Measurements from ENCODE around the gene CFAP57.

Gene CFAP57

GRCh38 chr1:43292679-43293078 lies 120.5 kb downstream of the CFAP57 start:
- H3K27me3 Mint-ChIP-seq (ENCODE audit: low read depth), result peaks cover 4% of the 10 kb centered on the region
- no peak overlapping the region for H3K4me3 Mint-ChIP-seq
- H3K36me3 Mint-ChIP-seq (ENCODE audit: low read depth), result no peaks in the 10 kb centered on the region
- H3K9me3 Mint-ChIP-seq, result no peaks in the 10 kb centered on the region
- H3K4me1 Mint-ChIP-seq (ENCODE audit: low read depth), result peaks cover 21% of the 10 kb centered on the region
- no peak overlapping the region for H3K27ac Mint-ChIP-seq

GRCh38 chr1:43293176-43293575 lies 121.0 kb downstream of the CFAP57 start:
- no peaks in the 10 kb centered on the region for H3K36me3 Mint-ChIP-seq (ENCODE audit: low read depth)
- no peaks in the 10 kb centered on the region for H3K9me3 Mint-ChIP-seq
- no peak overlapping the region for H3K27ac Mint-ChIP-seq
- no peak overlapping the region for H3K4me3 Mint-ChIP-seq
- peaks cover 21% of the 10 kb centered on the region for H3K4me1 Mint-ChIP-seq (ENCODE audit: low read depth)
- H3K27me3 Mint-ChIP-seq (ENCODE audit: low read depth), result peaks cover 4% of the 10 kb centered on the region

GRCh38 chr1:43293896-43294760 lies 122.0 kb downstream of the CFAP57 start:
- H3K27me3 Mint-ChIP-seq (ENCODE audit: low read depth), result no peaks in the 10 kb centered on the region
- H3K9me3 Mint-ChIP-seq, result no peaks in the 10 kb centered on the region
- H3K27ac Mint-ChIP-seq, result peak overlapping the region; percentile 75
- H3K4me1 Mint-ChIP-seq (ENCODE audit: low read depth), result peaks cover 21% of the 10 kb centered on the region
- no peaks in the 10 kb centered on the region for H3K36me3 Mint-ChIP-seq (ENCODE audit: low read depth)
- no peak overlapping the region for H3K4me3 Mint-ChIP-seq

GRCh38 chr1:43294761-43295160 lies 122.6 kb downstream of the CFAP57 start:
- H3K9me3 Mint-ChIP-seq, result no peaks in the 10 kb centered on the region
- no peaks in the 10 kb centered on the region for H3K36me3 Mint-ChIP-seq (ENCODE audit: low read depth)
- peaks cover 21% of the 10 kb centered on the region for H3K4me1 Mint-ChIP-seq (ENCODE audit: low read depth)
- no peaks in the 10 kb centered on the region for H3K27me3 Mint-ChIP-seq (ENCODE audit: low read depth)
- H3K4me3 Mint-ChIP-seq, result no peak overlapping the region
- H3K27ac Mint-ChIP-seq, result peak overlapping the region; percentile 75

GRCh38 chr1:43296207-43296606 lies 124.1 kb downstream of the CFAP57 start:
- Mint-ChIP-seq H3K27me3 (ENCODE audit: low read depth) (no peaks in the 10 kb centered on the region), H3K27ac (peak overlapping the region; percentile 77), H3K9me3 (no peaks in the 10 kb centered on the region), H3K4me1 (ENCODE audit: low read depth) (peaks cover 21% of the 10 kb centered on the region), H3K36me3 (ENCODE audit: low read depth) (no peaks in the 10 kb centered on the region), H3K4me3 (peak overlapping the region; percentile 44)

- H3K4me1 Mint-ChIP-seq (ENCODE audit: low read depth), result peaks cover 21% of the 10 kb centered on the region
- H3K9me3 Mint-ChIP-seq, result no peaks in the 10 kb centered on the region
- H3K4me3 Mint-ChIP-seq, result no peak overlapping the region
- H3K36me3 Mint-ChIP-seq (ENCODE audit: low read depth), result no peaks in the 10 kb centered on the region
- no peak overlapping the region for H3K27ac Mint-ChIP-seq
- H3K27me3 Mint-ChIP-seq (ENCODE audit: low read depth), result no peaks in the 10 kb centered on the region
These were observed 125.9 kb downstream of the CFAP57 start for GRCh38 chr1:43298055-43298454.

GRCh38 chr1:43299101-43299500 lies 127.0 kb downstream of the CFAP57 start:
- Mint-ChIP-seq H3K4me3 (no peak overlapping the region), H3K36me3 (ENCODE audit: low read depth) (no peaks in the 10 kb centered on the region), H3K4me1 (ENCODE audit: low read depth) (peaks cover 19% of the 10 kb centered on the region), H3K27ac (no peak overlapping the region), H3K27me3 (ENCODE audit: low read depth) (no peaks in the 10 kb centered on the region), H3K9me3 (no peaks in the 10 kb centered on the region)

GRCh38 chr1:43300378-43301094 lies 128.4 kb downstream of the CFAP57 start, which contains the start of gene TIE1:
Gene TIE1, plus strand, starts transcription at chr1:43300982. Its CDS starts 90 bp downstream, at chr1:43301072.
- Mint-ChIP-seq H3K4me3 (no peak within 1 kb of the TSS), H3K27me3 (ENCODE audit: low read depth) (no peaks in the 10 kb centered on the region), H3K9me3 (no peaks in the 10 kb centered on the region), H3K4me1 (ENCODE audit: low read depth) (peaks cover 13% of the 10 kb centered on the region), H3K27ac (no peak within 1 kb of the TSS), H3K36me3 (ENCODE audit: low read depth) (no peaks in the 10 kb centered on the region)

- Mint-ChIP-seq H3K27ac (no peak overlapping the region), H3K9me3 (no peaks in the 10 kb centered on the region), H3K4me1 (ENCODE audit: low read depth) (peaks cover 2% of the 10 kb centered on the region), H3K36me3 (ENCODE audit: low read depth) (no peaks in the 10 kb centered on the region), H3K4me3 (no peak overlapping the region), H3K27me3 (ENCODE audit: low read depth) (no peaks in the 10 kb centered on the region)
These were observed 130.1 kb downstream of the CFAP57 start for GRCh38 chr1:43302201-43302600.

GRCh38 chr1:43302721-43303470 lies 130.8 kb downstream of the CFAP57 start:
- Mint-ChIP-seq H3K27me3 (ENCODE audit: low read depth) (no peaks in the 10 kb centered on the region), H3K9me3 (no peaks in the 10 kb centered on the region), H3K4me1 (ENCODE audit: low read depth) (peaks cover 2% of the 10 kb centered on the region), H3K27ac (no peak overlapping the region), H3K36me3 (ENCODE audit: low read depth) (no peaks in the 10 kb centered on the region), H3K4me3 (no peak overlapping the region)

- Mint-ChIP-seq H3K27me3 (ENCODE audit: low read depth) (no peaks in the 10 kb centered on the region), H3K36me3 (ENCODE audit: low read depth) (no peaks in the 10 kb centered on the region), H3K4me1 (ENCODE audit: low read depth) (peaks cover 2% of the 10 kb centered on the region)
These were observed 131.6 kb downstream of the CFAP57 start for GRCh38 chr1:43303471-43304313.

More at GRCh38 chr1:43303471-43304313, 131.6 kb downstream of the CFAP57 start:
- Mint-ChIP-seq H3K4me3 (no peak overlapping the region), H3K27ac (no peak overlapping the region), H3K9me3 (no peaks in the 10 kb centered on the region)

Data from T-helper 1 cell treated with Interleukin-12 subunit alpha and Interleukin-12 subunit beta and Interleukin-4 antibody, amounts not matched to agents 30 μg/mL and 1 μg/mL, for 36 hours (primary cell).